Urinary bladder (tissue), 4 donors: ENCODE data around the gene PADI6. TPM values are rescaled to one million over a fixed set of nuclear protein-coding genes. Genes with fewer than 3 reads are reported as not detected.

ENCODE experiments used
- DNase-seq: peaks from one replicate; pipeline ENCODE4 v3.0.0-alpha.2; 2015; ENCODE audit errors: extremely low spot score
- H3K27ac ChIP-seq: one replicate; pipeline ENCODE4 v1.5.1; 2013; ENCODE audit warnings: low read depth, mild to moderate bottlenecking, moderate library complexity
- H3K36me3 ChIP-seq: one replicate; pipeline ENCODE4 v1.6.1; 2013; ENCODE audit warnings: mild to moderate bottlenecking, moderate library complexity; ENCODE audit not compliant: insufficient read depth
- H3K4me1 ChIP-seq: one replicate; pipeline ENCODE4 v1.6.1; 2013; ENCODE audit warnings: mild to moderate bottlenecking, moderate library complexity; ENCODE audit not compliant: insufficient read depth
- H3K4me3 ChIP-seq: one replicate; pipeline ENCODE4 v1.5.1; 2013; ENCODE audit warnings: low read depth, low read length
- WGBS: extraction: QIAGEN DNeasy Blood & Tissue Kit; methylation state at CpG from one replicate; pipeline ENCODE4 v1.1.7; 2013; 5-methylcytosine and 5-hydroxymethylcytosine counted together
- polyA plus RNA-seq: library from polyadenylated mRNA; stranded (reverse); fragments of 200-250 nt; gene quantifications from one replicate; pipeline ENCODE4 v1.2.3, GENCODE V29; 2013
- total RNA-seq: library from RNA; depleted of rRNA; stranded (reverse); fragments of >200 nt; gene quantifications from one replicate; pipeline ENCODE4 v1.2.3, GENCODE V29; 2014
- donor health status: healthy with polysubstance abuse.
- donor health status: healthy.

PADI6 gene
- total and polyA plus RNA-seq, 2 donors: not detected

- DNase-seq: peak; percentile 54
Measured at GRCh38 chr1:17439250-17440073, 67.5 kb downstream of the PADI6 start, which contains the start of gene RCC2. Gene RCC2 (minus strand): TSS chr1:17439677. CDS start chr1:17438514, 1,163 bp downstream.

GRCh38 chr1:17440074-17440826 is 68.3 kb downstream of the PADI6 start:
- no peaks in the 10 kb centered on the region for H3K36me3 ChIP-seq
- 65% methylated on average over 18 of the region's 18 CpGs for WGBS
- no peak for DNase-seq
- no peak overlapping the region for H3K27ac ChIP-seq
- peak overlapping the region; percentile 95 for H3K4me3 ChIP-seq
- H3K4me1 ChIP-seq: no peaks in the 10 kb centered on the region

More at GRCh38 chr1:17439250-17440073, 67.5 kb downstream of the PADI6 start, which contains the start of gene RCC2:
- H3K27ac ChIP-seq: peak within 1 kb of the TSS; percentile 78
- under 1% methylated on average over 75 of the region's 75 CpGs for WGBS
- no peaks in the 10 kb centered on the region for H3K4me1 ChIP-seq
- H3K4me3 ChIP-seq: peak within 1 kb of the TSS; percentile 95
- H3K36me3 ChIP-seq: no peaks in the 10 kb centered on the region

GRCh38 chr1:17440827-17441168 is 68.8 kb downstream of the PADI6 start:
- WGBS: 76% methylated on average over 6 of the region's 6 CpGs
- no peaks in the 10 kb centered on the region for H3K4me1 ChIP-seq
- no peak for DNase-seq
- no peaks in the 10 kb centered on the region for H3K36me3 ChIP-seq
- H3K27ac ChIP-seq: no peak overlapping the region
- no peak overlapping the region for H3K4me3 ChIP-seq

DNA sequence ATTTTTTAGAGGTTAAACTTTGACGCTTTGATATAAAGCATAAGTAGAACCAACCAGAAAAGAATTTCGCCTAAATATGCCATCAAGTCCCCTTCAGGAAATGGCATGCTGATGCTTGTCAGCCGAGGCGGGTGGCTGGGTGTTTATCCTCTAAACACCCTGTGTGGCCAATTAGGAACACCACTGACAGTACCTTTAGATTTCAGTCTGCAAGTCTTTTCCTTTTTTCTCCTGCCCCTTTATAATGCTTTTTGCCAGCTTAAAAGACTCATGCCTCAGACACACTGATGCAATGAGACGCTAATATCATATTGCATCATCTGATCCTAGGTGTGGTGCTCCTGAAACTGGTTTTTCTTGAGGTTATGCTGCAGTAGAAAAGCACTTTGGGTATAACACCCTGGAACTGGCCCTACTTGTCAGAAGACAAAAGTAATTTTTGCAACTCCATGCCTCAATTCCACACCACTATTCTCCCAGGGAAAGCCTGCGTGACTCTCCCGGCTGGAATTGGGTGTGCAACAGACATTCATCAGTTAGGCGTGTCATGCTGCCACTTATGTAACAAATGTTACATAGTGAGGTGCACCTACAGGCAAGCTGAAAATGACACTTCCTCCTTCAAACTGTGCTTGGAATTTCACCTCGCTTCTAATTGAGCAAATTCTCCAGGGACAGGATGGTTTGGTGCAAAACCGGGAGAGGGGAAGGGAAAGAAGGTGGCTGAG is 69.4 kb downstream of the PADI6 start:
- Histone ChIP-seq H3K4me3 (no peak overlapping the region), H3K36me3 (no peaks in the 10 kb centered on the region), H3K27ac (peak overlapping the region; percentile 53), H3K4me1 (no peaks in the 10 kb centered on the region)
- 61% methylated on average over 10 of the region's 10 CpGs for WGBS
- DNase-seq: peak; percentile 58

GRCh38 chr1:17441993-17442357 is 70.0 kb downstream of the PADI6 start:
- DNase-seq: no peak
- no peaks in the 10 kb centered on the region for H3K36me3 ChIP-seq
- H3K4me3 ChIP-seq: no peak overlapping the region
- H3K4me1 ChIP-seq: no peaks in the 10 kb centered on the region
- WGBS: 89% methylated on average over 4 of the region's 4 CpGs
- H3K27ac ChIP-seq: no peak overlapping the region

- no peak for DNase-seq
- 87% methylated on average over 6 of the region's 6 CpGs for WGBS
- Histone ChIP-seq H3K27ac (no peak overlapping the region), H3K4me1 (no peaks in the 10 kb centered on the region), H3K36me3 (no peaks in the 10 kb centered on the region), H3K4me3 (no peak overlapping the region)
Measured at GRCh38 chr1:17442841-17443240, 70.8 kb downstream of the PADI6 start.

GRCh38 chr1:17447501-17447992 is 75.6 kb downstream of the PADI6 start:
- DNase-seq: no peak
- Histone ChIP-seq H3K4me3 (no peak overlapping the region), H3K27ac (no peak overlapping the region), H3K36me3 (no peaks in the 10 kb centered on the region), H3K4me1 (no peaks in the 10 kb centered on the region)
- WGBS: 89% methylated on average over 12 of the region's 12 CpGs

Other genes with a start within 250 kb of the PADI6 start
- 0.16 TPM for gene PADI1, start 167.1 kb upstream of the PADI6 start, total RNA-seq
- gene PADI1, start 167.1 kb upstream of the PADI6 start, polyA plus RNA-seq: 0.18 TPM
- gene PADI3, start 123.1 kb upstream of the PADI6 start, total RNA-seq: 6.9 TPM
- 11.6 TPM for gene PADI3, start 123.1 kb upstream of the PADI6 start, polyA plus RNA-seq
- gene PADI4, start 64.0 kb upstream of the PADI6 start, total RNA-seq: not detected
- 0.10 TPM for gene PADI4, start 64.0 kb upstream of the PADI6 start, polyA plus RNA-seq
- gene RCC2, start 67.5 kb downstream of the PADI6 start, total RNA-seq: 36.9 TPM
- gene RCC2, start 67.5 kb downstream of the PADI6 start, polyA plus RNA-seq: 24.0 TPM
- gene ARHGEF10L, start 167.5 kb downstream of the PADI6 start, total RNA-seq: 26.5 TPM
- 41.4 TPM for gene ARHGEF10L, start 167.5 kb downstream of the PADI6 start, polyA plus RNA-seq